SJSA1 (cell line): ENCODE results near the gene STUB1. TPM values are rescaled to one million over a fixed set of nuclear protein-coding genes. Genes with fewer than 3 reads are reported as not detected.

Experiments
- DNase-seq, 2 experiments: peaks; one replicate each; pipeline ENCODE4 v3.0.0-alpha.2; 2015 to 2020; ENCODE audit warnings: low spot score in 2 of 2, low read depth in 1 of 2
- H3K27ac ChIP-seq: fragments of 250-450 bp; sonication (Bioruptor Pico); 2 replicates; pipeline ENCODE4 v1.5.1; 2020; ENCODE audit warnings: mild to moderate bottlenecking, moderate library complexity
- H3K27me3 ChIP-seq: fragments of 250-450 bp; sonication (Bioruptor Pico); replicated peaks from 2 replicates; pipeline ENCODE4 v1.5.1; 2020; ENCODE audit warnings: mild to moderate bottlenecking, moderate library complexity
- H3K36me3 ChIP-seq: fragments of 250-450 bp; sonication (Bioruptor Pico); 2 replicates; pipeline ENCODE4 v1.5.1; 2020; ENCODE audit warnings: mild to moderate bottlenecking
- H3K4me1 ChIP-seq: fragments of 250-450 bp; sonication (Bioruptor Pico); replicated peaks from 2 replicates; pipeline ENCODE4 v1.6.1; 2021; ENCODE audit warnings: mild to moderate bottlenecking
- H3K4me3 ChIP-seq: fragments of 250-450 bp; sonication (Bioruptor Pico); 2 replicates; pipeline ENCODE4 v1.5.1; 2020; ENCODE audit warnings: mild to moderate bottlenecking
- H3K9me3 ChIP-seq: fragments of 250-450 bp; sonication (Bioruptor Pico); replicated peaks from 2 replicates; pipeline ENCODE4 v1.5.1; 2020; ENCODE audit warnings: mild to moderate bottlenecking
- total RNA-seq: library from RNA; depleted of rRNA; stranded (reverse); fragments of >200 nt; shearing (Covaris generic); gene quantifications from 2 replicates; pipeline ENCODE4 v1.2.3, GENCODE V29; 2014

STUB1 gene
- total RNA-seq, 1 experiment from 2014 or later: 150 TPM

- DNase-seq: no peak
- Histone ChIP-seq H3K4me1 (peaks cover 56% of the 10 kb centered on the region), H3K36me3 (peaks cover 13% of the 10 kb centered on the region), H3K27ac (no peak overlapping the region), H3K9me3 (peaks cover 8% of the 10 kb centered on the region; the same call in 1 of the 2 replicates), H3K4me3 (no peak overlapping the region), H3K27me3 (no peaks in the 10 kb centered on the region; the same call in 1 of the 2 replicates)
Observed at GRCh38 chr16:716768-717325, 36.6 kb downstream of the STUB1 start.

DNA sequence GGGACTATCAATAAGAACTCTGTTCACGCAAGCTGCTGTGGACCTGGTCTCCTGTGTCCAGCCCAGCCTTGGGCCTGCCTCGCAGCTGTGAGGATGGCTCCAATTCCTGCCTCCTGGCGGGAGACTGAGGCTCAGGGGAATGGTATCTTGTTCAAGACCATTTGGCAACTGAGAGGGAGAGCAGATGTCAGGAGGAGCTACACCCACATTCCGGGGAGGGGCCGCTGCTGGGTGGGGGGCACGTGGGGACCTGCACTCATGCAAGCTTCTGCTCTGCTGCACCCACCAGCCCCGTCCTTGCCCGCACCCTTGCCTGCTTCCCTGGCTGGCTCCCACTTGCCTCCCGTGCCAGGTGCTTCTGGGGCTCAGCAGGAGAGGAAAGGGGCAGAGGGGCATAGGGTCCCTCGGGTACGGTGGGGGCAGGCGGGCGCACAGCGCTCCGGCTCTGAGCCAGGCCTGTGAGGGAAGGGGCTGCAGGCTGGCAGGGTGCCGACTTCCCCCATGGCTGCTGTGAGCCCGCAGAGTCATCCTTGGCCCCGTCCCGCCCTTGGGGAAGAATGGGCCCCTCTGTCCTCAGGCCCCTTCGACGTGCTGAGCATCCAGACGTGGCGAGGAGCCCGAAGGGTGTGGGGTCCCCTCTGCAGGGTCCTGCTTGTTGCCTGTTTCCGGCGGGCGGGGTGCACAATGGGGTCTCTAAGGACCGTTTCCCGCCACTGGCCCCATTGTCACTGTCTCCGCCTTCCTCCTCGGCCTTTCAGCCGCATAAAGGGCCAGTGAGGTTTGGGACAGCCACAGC, 37.4 kb downstream of the STUB1 start:
- H3K4me1 ChIP-seq: peaks cover 54% of the 10 kb centered on the region

GRCh38 chr16:718389-718788, 38.2 kb downstream of the STUB1 start:
- Histone ChIP-seq H3K9me3 (peaks cover 8% of the 10 kb centered on the region; the same call in 1 of the 2 replicates), H3K27me3 (no peaks in the 10 kb centered on the region; the same call in 1 of the 2 replicates), H3K4me3 (no peak overlapping the region), H3K36me3 (peaks cover 20% of the 10 kb centered on the region), H3K27ac (no peak overlapping the region), H3K4me1 (peaks cover 54% of the 10 kb centered on the region)
- DNase-seq: no peak

More for the DNA sequence above, 37.4 kb downstream of the STUB1 start:
- Histone ChIP-seq H3K27me3 (no peaks in the 10 kb centered on the region; the same call in 1 of the 2 replicates), H3K9me3 (peaks cover 8% of the 10 kb centered on the region; the same call in 1 of the 2 replicates), H3K4me3 (no peak overlapping the region), H3K27ac (no peak overlapping the region), H3K36me3 (peaks cover 17% of the 10 kb centered on the region)
- no peak for DNase-seq

DNA sequence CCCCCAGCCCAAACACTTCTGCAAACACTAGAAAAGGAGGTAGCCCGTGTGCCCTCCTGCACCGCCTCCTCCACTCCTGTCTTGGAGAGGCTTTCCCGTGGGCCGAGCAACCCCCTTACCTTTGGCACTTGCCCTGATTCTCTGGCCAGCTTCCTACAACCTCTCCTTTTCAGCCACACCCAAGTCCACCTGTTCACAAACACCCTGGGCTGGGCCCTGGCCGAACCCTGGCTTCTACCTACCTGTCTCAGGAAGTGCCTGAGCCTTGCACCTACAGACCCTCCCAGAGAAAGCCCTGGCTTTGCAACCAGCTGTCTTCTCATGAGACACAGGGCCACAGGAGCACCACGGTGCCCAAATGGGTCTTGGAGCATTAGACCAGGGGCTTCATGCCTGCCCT, 38.7 kb downstream of the STUB1 start:
- H3K4me3 ChIP-seq: no peak overlapping the region
- no peak for DNase-seq
- H3K4me1 ChIP-seq: peaks cover 54% of the 10 kb centered on the region
- H3K27me3 ChIP-seq: no peaks in the 10 kb centered on the region; the same call in 1 of the 2 replicates
- H3K27ac ChIP-seq: no peak overlapping the region
- H3K9me3 ChIP-seq: peaks cover 8% of the 10 kb centered on the region; the same call in 1 of the 2 replicates
- H3K36me3 ChIP-seq: peaks cover 20% of the 10 kb centered on the region

GRCh38 chr16:719815-720446, 39.7 kb downstream of the STUB1 start:
- Histone ChIP-seq H3K27ac (no peak overlapping the region), H3K27me3 (no peaks in the 10 kb centered on the region; the same call in 1 of the 2 replicates), H3K4me1 (peaks cover 45% of the 10 kb centered on the region), H3K4me3 (peak overlapping the region; percentile 89), H3K9me3 (peaks cover 8% of the 10 kb centered on the region; the same call in 1 of the 2 replicates), H3K36me3 (peaks cover 20% of the 10 kb centered on the region)
- DNase-seq: no peak

DNA sequence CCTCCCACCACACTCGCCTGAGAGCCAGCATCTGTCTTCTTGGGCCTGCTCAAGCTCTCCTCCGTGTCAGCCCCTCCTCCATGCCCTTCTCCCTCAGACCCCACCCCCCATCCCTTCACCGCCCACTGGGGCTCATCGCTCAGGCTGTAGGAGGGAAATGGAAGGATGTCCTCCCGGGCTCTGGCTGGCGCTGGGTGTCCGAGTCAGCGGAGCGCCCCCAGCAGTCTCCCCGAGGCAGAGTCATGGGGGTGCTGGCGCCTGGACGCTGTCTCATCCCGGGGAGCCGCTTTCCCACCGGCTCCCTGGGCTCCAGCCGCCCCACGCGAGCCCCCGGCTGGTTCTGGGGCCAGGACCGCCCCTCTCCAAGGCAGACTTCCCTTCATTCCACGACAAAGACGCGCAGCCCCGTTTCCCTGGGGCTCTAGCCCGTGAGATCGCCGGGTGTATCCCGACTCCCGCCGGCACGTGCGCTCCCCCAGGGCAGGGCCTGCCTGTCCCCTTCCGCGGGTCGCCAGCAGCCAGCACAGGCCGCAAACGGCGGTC, 40.3 kb downstream of the STUB1 start:
- peak overlapping the region; percentile 89 for H3K4me3 ChIP-seq
- DNase-seq: peak in 1 of 2 experiments; percentile 70
- peaks cover 17% of the 10 kb centered on the region for H3K36me3 ChIP-seq
- peaks cover 4% of the 10 kb centered on the region; the same call in 1 of the 2 replicates for H3K27me3 ChIP-seq
- 0 out of 2 replicates have a peak, but pooled peaks cover 5% of the 10 kb centered on the region for H3K9me3 ChIP-seq
- H3K27ac ChIP-seq: peak overlapping the region; percentile 40
- peaks cover 41% of the 10 kb centered on the region for H3K4me1 ChIP-seq

- peaks cover 34% of the 10 kb centered on the region for H3K4me1 ChIP-seq
- DNase-seq: peak; percentile 75 to 89
- 0 out of 2 replicates have a peak, but pooled peaks cover 5% of the 10 kb centered on the region for H3K9me3 ChIP-seq
- peak within 1 kb of the TSS; percentile 89 for H3K4me3 ChIP-seq
- H3K27ac ChIP-seq: peak within 1 kb of the TSS; percentile 40
- H3K27me3 ChIP-seq: peaks cover 9% of the 10 kb centered on the region; the same call in 1 of the 2 replicates
- H3K36me3 ChIP-seq: peaks cover 17% of the 10 kb centered on the region
Observed at GRCh38 chr16:720990-721764, 41.0 kb downstream of the STUB1 start, which contains the start of gene ANTKMT. ANTKMT (plus strand) TSS chr16:721146; CDS start chr16:721275, 129 bp downstream.

DNA sequence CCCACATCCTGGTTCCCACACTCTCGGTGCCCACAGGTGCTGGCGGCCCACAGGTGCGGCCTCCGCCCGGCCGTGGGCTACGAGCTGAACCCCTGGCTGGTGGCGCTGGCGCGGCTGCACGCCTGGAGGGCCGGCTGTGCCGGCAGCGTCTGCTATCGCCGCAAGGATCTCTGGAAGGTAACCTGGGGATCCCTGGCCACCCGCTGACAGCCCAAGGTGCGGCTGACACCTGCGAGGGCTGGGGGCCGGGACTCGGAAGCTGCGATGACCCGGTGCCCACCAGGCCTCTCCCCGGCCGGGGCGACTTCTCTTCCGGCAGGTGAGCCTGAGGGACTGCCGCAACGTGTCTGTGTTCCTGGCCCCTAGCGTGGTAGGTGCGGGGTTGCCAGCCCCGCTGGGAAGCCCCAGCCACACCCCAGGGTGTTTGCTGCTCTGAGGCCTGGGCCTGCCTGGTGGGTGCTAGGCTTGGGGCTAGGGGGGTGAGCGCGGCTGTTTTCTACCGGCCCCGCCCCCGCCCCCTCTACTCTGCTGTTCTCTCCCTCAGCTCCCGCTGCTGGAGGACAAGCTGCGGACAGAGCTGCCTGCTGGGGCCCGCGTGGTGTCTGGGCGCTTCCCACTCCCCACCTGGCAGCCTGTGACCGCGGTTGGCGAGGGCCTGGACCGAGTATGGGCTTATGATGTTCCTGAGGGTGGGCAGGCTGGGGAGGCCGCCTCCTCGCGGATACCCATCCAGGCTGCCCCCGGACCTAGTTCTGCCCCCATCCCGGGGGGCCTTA, 41.7 kb downstream of the STUB1 start:
- peaks cover 14% of the 10 kb centered on the region for H3K27me3 ChIP-seq
- DNase-seq: no peak
- peaks cover 34% of the 10 kb centered on the region for H3K4me1 ChIP-seq
- H3K4me3 ChIP-seq: peak overlapping the region; percentile 89
- H3K27ac ChIP-seq: no peak overlapping the region
- H3K9me3 ChIP-seq: 0 out of 2 replicates have a peak, but pooled peaks cover 5% of the 10 kb centered on the region
- peaks cover 17% of the 10 kb centered on the region for H3K36me3 ChIP-seq

- Histone ChIP-seq H3K27me3 (peaks cover 21% of the 10 kb centered on the region), H3K36me3 (peaks cover 17% of the 10 kb centered on the region), H3K9me3 (0 out of 2 replicates have a peak, but pooled peaks cover 5% of the 10 kb centered on the region), H3K27ac (no peak overlapping the region), H3K4me1 (peaks cover 43% of the 10 kb centered on the region), H3K4me3 (no peak overlapping the region)
- DNase-seq: no peak
Observed at GRCh38 chr16:722835-723633, 42.8 kb downstream of the STUB1 start.

GRCh38 chr16:723695-724094, 43.5 kb downstream of the STUB1 start:
- Histone ChIP-seq H3K27me3 (peaks cover 24% of the 10 kb centered on the region), H3K36me3 (peaks cover 17% of the 10 kb centered on the region), H3K9me3 (0 out of 2 replicates have a peak, but pooled peaks cover 5% of the 10 kb centered on the region)

GRCh38 chr16:724188-725040, 44.2 kb downstream of the STUB1 start:
- DNase-seq: no peak
- Histone ChIP-seq H3K36me3 (peaks cover 17% of the 10 kb centered on the region), H3K27me3 (peaks cover 24% of the 10 kb centered on the region), H3K9me3 (0 out of 2 replicates have a peak, but pooled peaks cover 5% of the 10 kb centered on the region), H3K4me3 (no peak overlapping the region), H3K4me1 (peaks cover 45% of the 10 kb centered on the region), H3K27ac (no peak overlapping the region)

More at GRCh38 chr16:723695-724094, 43.5 kb downstream of the STUB1 start:
- no peak overlapping the region for H3K27ac ChIP-seq
- peaks cover 50% of the 10 kb centered on the region for H3K4me1 ChIP-seq
- no peak overlapping the region for H3K4me3 ChIP-seq
- no peak for DNase-seq
